ENCODE measurements around the gene GALNS.

Gene GALNS

GRCh38 chr16:88803264-88803987 is 53.3 kb downstream of the GALNS start, which contains the start of gene CDT1:
TSS of gene CDT1 (plus strand) at chr16:88803789. CDS start at chr16:88803832, 43 bp downstream.
- TF ChIP-seq CTCF (IDR thresholded peaks at IDR 0.05; ENCODE audit: unreplicated experiment in 3 of 3) = no peak
- no peaks in the 10 kb centered on the region for H3K4me1 Mint-ChIP-seq
- H3K4me3 Mint-ChIP-seq = peak within 1 kb of the TSS; percentile 81 to 89 (median 89)
- H3K36me3 Mint-ChIP-seq (ENCODE audit: low read depth) = no peaks in the 10 kb centered on the region
- no peaks in the 10 kb centered on the region for H3K9me3 Mint-ChIP-seq
- peak within 1 kb of the TSS in 2 of 3 experiments; percentile 56 to 66 for H3K27ac Mint-ChIP-seq
- no peaks in the 10 kb centered on the region for H3K27me3 Mint-ChIP-seq (ENCODE audit: low read depth)

- Mint-ChIP-seq H3K36me3 (ENCODE audit: low read depth) (no peaks in the 10 kb centered on the region), H3K27ac (no peak overlapping the region), H3K27me3 (ENCODE audit: low read depth) (no peaks in the 10 kb centered on the region), H3K9me3 (no peaks in the 10 kb centered on the region), H3K4me3 (peak overlapping the region in 2 of 3 experiments; percentile 8 to 61), H3K4me1 (no peaks in the 10 kb centered on the region)
- no peak for TF ChIP-seq CTCF (IDR thresholded peaks at IDR 0.05; ENCODE audit: unreplicated experiment in 3 of 3)
Measured at GRCh38 chr16:88800277-88800592, 56.5 kb downstream of the GALNS start.

- peak overlapping the region in 1 of 3 experiments; percentile 61 for H3K4me3 Mint-ChIP-seq
- no peaks in the 10 kb centered on the region for H3K36me3 Mint-ChIP-seq (ENCODE audit: low read depth)
- no peak for TF ChIP-seq CTCF (IDR thresholded peaks at IDR 0.05; ENCODE audit: unreplicated experiment in 3 of 3)
- H3K27ac Mint-ChIP-seq = no peak overlapping the region
- no peaks in the 10 kb centered on the region for H3K4me1 Mint-ChIP-seq
- no peaks in the 10 kb centered on the region for H3K9me3 Mint-ChIP-seq
- peaks cover 4% of the 10 kb centered on the region for H3K27me3 Mint-ChIP-seq (ENCODE audit: low read depth)
Measured at GRCh38 chr16:88799569-88800276, 57.0 kb downstream of the GALNS start.

GRCh38 chr16:88798772-88799455 is 57.8 kb downstream of the GALNS start:
- H3K27ac Mint-ChIP-seq = no peak overlapping the region
- no peaks in the 10 kb centered on the region for H3K36me3 Mint-ChIP-seq (ENCODE audit: low read depth)
- no peaks in the 10 kb centered on the region for H3K4me1 Mint-ChIP-seq
- peaks cover 7% of the 10 kb centered on the region for H3K27me3 Mint-ChIP-seq (ENCODE audit: low read depth)
- H3K9me3 Mint-ChIP-seq = no peaks in the 10 kb centered on the region
- no peak overlapping the region for H3K4me3 Mint-ChIP-seq
- no peak for TF ChIP-seq CTCF (IDR thresholded peaks at IDR 0.05; ENCODE audit: unreplicated experiment in 3 of 3)

- H3K9me3 Mint-ChIP-seq = no peaks in the 10 kb centered on the region
- TF ChIP-seq CTCF (IDR thresholded peaks at IDR 0.05; ENCODE audit: unreplicated experiment in 3 of 3) = no peak
- H3K36me3 Mint-ChIP-seq (ENCODE audit: low read depth) = no peaks in the 10 kb centered on the region
- H3K27ac Mint-ChIP-seq = no peak overlapping the region
- peaks cover 10% of the 10 kb centered on the region for H3K27me3 Mint-ChIP-seq (ENCODE audit: low read depth)
- no peak overlapping the region for H3K4me3 Mint-ChIP-seq
- H3K4me1 Mint-ChIP-seq = no peaks in the 10 kb centered on the region
Measured at GRCh38 chr16:88798073-88798472, 58.7 kb downstream of the GALNS start.
